Measurements from ENCODE around the gene FOXO1.

Gene FOXO1

GRCh38 chr13:40536443-40537113, 129.9 kb downstream of the FOXO1 start:
- no peaks in the 10 kb centered on the region for H4K20me1 ChIP-seq (ENCODE audit: insufficient read depth, low read length, poor library complexity, severe bottlenecking)
- no peaks in the 10 kb centered on the region for H3K27me3 ChIP-seq (ENCODE audit: insufficient read depth, low read length, poor library complexity, severe bottlenecking)
- H3K9me3 ChIP-seq (ENCODE audit: insufficient read depth, low read depth, low read length), result no peaks in the 10 kb centered on the region
- no peaks in the 10 kb centered on the region for H3K79me2 ChIP-seq (ENCODE audit: insufficient read depth, low read length)
- no peaks in the 10 kb centered on the region for H3K4me1 ChIP-seq (ENCODE audit: insufficient read depth, low read length, poor library complexity, severe bottlenecking)
- H3K4me3 ChIP-seq (ENCODE audit: low read length, poor library complexity, severe bottlenecking), result no peak overlapping the region
- no peaks in the 10 kb centered on the region for H3K36me3 ChIP-seq (ENCODE audit: insufficient read depth, low read length)
- no peak overlapping the region for H3K9ac ChIP-seq (ENCODE audit: low read depth, low read length, poor library complexity, severe bottlenecking)
- no peak overlapping the region for H3K4me2 ChIP-seq (ENCODE audit: low read depth, low read length, poor library complexity, severe bottlenecking)
- H3K9me2 ChIP-seq (replicated peaks; ENCODE audit: low read depth, low read length), result no peaks in the 10 kb centered on the region
- TF ChIP-seq CTCF (conservative IDR thresholded peaks at IDR 0.05; ENCODE audit: low read length), result no peak
- H3F3A ChIP-seq (ENCODE audit: low read depth), result no peaks in the 10 kb centered on the region
- H2AFZ ChIP-seq (ENCODE audit: low read length), result no peak overlapping the region

- Histone ChIP-seq H3K9me3 (ENCODE audit: insufficient read depth, low read depth, low read length) (no peaks in the 10 kb centered on the region), H4K20me1 (ENCODE audit: insufficient read depth, low read length, poor library complexity, severe bottlenecking) (no peaks in the 10 kb centered on the region), H3K79me2 (ENCODE audit: insufficient read depth, low read length) (no peaks in the 10 kb centered on the region), H3K27me3 (ENCODE audit: insufficient read depth, low read length, poor library complexity, severe bottlenecking) (no peaks in the 10 kb centered on the region), H3K4me2 (ENCODE audit: low read depth, low read length, poor library complexity, severe bottlenecking) (no peak overlapping the region), H3K36me3 (ENCODE audit: insufficient read depth, low read length) (no peaks in the 10 kb centered on the region), H2AFZ (ENCODE audit: low read length) (no peak overlapping the region), H3K9me2 (replicated peaks; ENCODE audit: low read depth, low read length) (no peaks in the 10 kb centered on the region), H3K9ac (ENCODE audit: low read depth, low read length, poor library complexity, severe bottlenecking) (no peak overlapping the region), H3F3A (ENCODE audit: low read depth) (no peaks in the 10 kb centered on the region), H3K4me3 (ENCODE audit: low read length, poor library complexity, severe bottlenecking) (no peak overlapping the region), H3K4me1 (ENCODE audit: insufficient read depth, low read length, poor library complexity, severe bottlenecking) (no peaks in the 10 kb centered on the region)
- TF ChIP-seq EZH2phosphoT487 (IDR thresholded peaks at IDR 0.05; ENCODE audit: borderline replicate concordance) (no peak), CTCF (conservative IDR thresholded peaks at IDR 0.05; ENCODE audit: low read length) (no peak)
Measured at GRCh38 chr13:40535345-40535836, 131.1 kb downstream of the FOXO1 start.

GRCh38 chr13:40534456-40534855, 132.0 kb downstream of the FOXO1 start:
- Histone ChIP-seq H3K36me3 (ENCODE audit: insufficient read depth, low read length) (no peaks in the 10 kb centered on the region), H3K4me2 (ENCODE audit: low read depth, low read length, poor library complexity, severe bottlenecking) (no peak overlapping the region), H4K20me1 (ENCODE audit: insufficient read depth, low read length, poor library complexity, severe bottlenecking) (no peaks in the 10 kb centered on the region), H3K4me3 (ENCODE audit: low read length, poor library complexity, severe bottlenecking) (no peak overlapping the region), H3K9me2 (replicated peaks; ENCODE audit: low read depth, low read length) (no peaks in the 10 kb centered on the region), H3F3A (ENCODE audit: low read depth) (no peaks in the 10 kb centered on the region), H3K9me3 (ENCODE audit: insufficient read depth, low read depth, low read length) (no peaks in the 10 kb centered on the region), H3K9ac (ENCODE audit: low read depth, low read length, poor library complexity, severe bottlenecking) (no peak overlapping the region), H2AFZ (ENCODE audit: low read length) (no peak overlapping the region), H3K27me3 (ENCODE audit: insufficient read depth, low read length, poor library complexity, severe bottlenecking) (no peaks in the 10 kb centered on the region), H3K79me2 (ENCODE audit: insufficient read depth, low read length) (no peaks in the 10 kb centered on the region), H3K4me1 (ENCODE audit: insufficient read depth, low read length, poor library complexity, severe bottlenecking) (no peaks in the 10 kb centered on the region)
- TF ChIP-seq EZH2phosphoT487 (IDR thresholded peaks at IDR 0.05; ENCODE audit: borderline replicate concordance) (no peak), CTCF (conservative IDR thresholded peaks at IDR 0.05; ENCODE audit: low read length) (no peak)
